Esophagus squamous epithelium (tissue), 5 donors: ENCODE measurements around the gene CYP4F3. TPM values are rescaled to one million over a fixed set of nuclear protein-coding genes. Genes with fewer than 3 reads are reported as not detected.

Source experiments
- DNase-seq: peaks from one replicate; lab custom pipeline; 2025; lab: John Stamatoyannopoulos, UW
- H3K27ac ChIP-seq, 4 donors: fragments of 200-600 bp; sonication (generic); one replicate each; pipeline ENCODE4 v1.5.1; 2016 to 2019; ENCODE audit warnings: mild to moderate bottlenecking in 1 of 4
- H3K27me3 ChIP-seq, 4 donors: fragments of 200-600 bp; sonication (generic); 1 replicate in 3 of 4; 2 replicates in 1 of 4; pipeline versions ENCODE4 v1.5.1 to v1.6.0; 2017 to 2021; ENCODE audit warnings: antibody characterized with exemption in 1 of 4
- H3K36me3 ChIP-seq, 3 donors: fragments of 200-600 bp; sonication (generic); one replicate each; pipeline ENCODE4 v1.5.1; 2016 to 2019
- H3K4me1 ChIP-seq, 3 donors: fragments of 200-600 bp; sonication (generic); one replicate each; pipeline ENCODE4 v1.5.1; 2017 to 2019
- H3K4me3 ChIP-seq, 4 donors: fragments of 200-600 bp; sonication (generic); 1 replicate in 3 of 4; 2 replicates in 1 of 4; pipeline ENCODE4 v1.5.1; 2016 to 2019; ENCODE audit warnings: mild to moderate bottlenecking in 2 of 4, moderate library complexity in 1 of 4
- H3K9me3 ChIP-seq, 3 donors: fragments of 200-600 bp; sonication (generic); one replicate each; pipeline ENCODE4 v1.5.1; 2016 to 2019
- POLR2A ChIP-seq, 4 donors: fragments of 450-650 bp; IDR thresholded peaks; one replicate each; pipeline ENCODE4 v1.6.1; 2017; ENCODE audit warnings: antibody characterized with exemption in 4 of 4, mild to moderate bottlenecking in 4 of 4, moderate library complexity in 3 of 4
- WGBS, 2 donors: methylation state at CpG; one replicate each; pipeline ENCODE4 v1.1.5; 2018; 5-methylcytosine and 5-hydroxymethylcytosine counted together
- intact Hi-C: fragments of 100-400 bp; cut with DNase I; formaldehyde crosslinking; loops from one replicate; pipeline ENCODE4 v1.15.0; 2022
- total RNA-seq, 4 donors: library from RNA; depleted of rRNA; stranded (reverse); fragments of >200 nt; gene quantifications; one replicate each; pipeline ENCODE4 v1.1.0, GENCODE V29; 2016
- TF ChIP-seq, protein P1 (sequence below), 6 experiments: fragments of 450-650 bp in 4 of 6; fragments of 200-600 bp in 2 of 6; sonication (generic) in 2 of 6; IDR thresholded peaks; one replicate each; pipeline ENCODE4 v1.5.1; 2016 to 2019; ENCODE audit warnings: antibody characterized with exemption in 6 of 6, mild to moderate bottlenecking in 4 of 6, moderate library complexity in 4 of 6
- donor health status: DM: yes; HTN: yes; CAD: no.

CYP4F3 gene
- total RNA-seq, 4 donors from 2014 or later: 31.2 to 86.2 (median 43.5) TPM

DNA sequence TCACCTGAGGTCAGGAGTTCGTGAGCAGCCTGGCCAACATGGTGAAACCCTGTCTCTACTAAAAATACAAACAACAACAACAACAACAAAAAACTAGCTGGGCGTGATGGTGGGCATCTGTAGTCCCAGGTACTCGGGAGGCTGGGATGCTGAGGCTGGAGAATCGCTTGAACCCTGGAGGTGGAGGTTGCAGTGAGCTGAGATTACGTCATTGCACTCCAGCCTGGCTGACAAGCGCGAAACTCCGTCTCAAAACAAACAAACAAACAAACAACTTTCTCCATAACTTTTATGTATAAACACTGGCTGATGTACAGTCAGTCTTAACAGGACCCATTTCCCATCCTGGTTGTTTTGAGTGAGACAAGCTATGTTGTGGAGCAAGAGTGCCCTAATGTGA, 31.4 kb upstream of the CYP4F3 start:
- no peak for DNase-seq
- Histone ChIP-seq H3K9me3 (no peaks in the 10 kb centered on the region), H3K4me3 (no peak overlapping the region), H3K4me1 (peaks cover 0 to 3% (median 0%) of the 10 kb centered on the region in 3 donors), H3K36me3 (no peaks in the 10 kb centered on the region), H3K27me3 (peaks cover 0 to 17% (median 0%) of the 10 kb centered on the region in 4 donors), H3K27ac (no peak overlapping the region)
- WGBS, 2 donors: 74 to 90% methylated on average over 7 to 8 of the region's 8 CpGs
- intact Hi-C loops: no loop called here
- TF ChIP-seq, protein P1, sequence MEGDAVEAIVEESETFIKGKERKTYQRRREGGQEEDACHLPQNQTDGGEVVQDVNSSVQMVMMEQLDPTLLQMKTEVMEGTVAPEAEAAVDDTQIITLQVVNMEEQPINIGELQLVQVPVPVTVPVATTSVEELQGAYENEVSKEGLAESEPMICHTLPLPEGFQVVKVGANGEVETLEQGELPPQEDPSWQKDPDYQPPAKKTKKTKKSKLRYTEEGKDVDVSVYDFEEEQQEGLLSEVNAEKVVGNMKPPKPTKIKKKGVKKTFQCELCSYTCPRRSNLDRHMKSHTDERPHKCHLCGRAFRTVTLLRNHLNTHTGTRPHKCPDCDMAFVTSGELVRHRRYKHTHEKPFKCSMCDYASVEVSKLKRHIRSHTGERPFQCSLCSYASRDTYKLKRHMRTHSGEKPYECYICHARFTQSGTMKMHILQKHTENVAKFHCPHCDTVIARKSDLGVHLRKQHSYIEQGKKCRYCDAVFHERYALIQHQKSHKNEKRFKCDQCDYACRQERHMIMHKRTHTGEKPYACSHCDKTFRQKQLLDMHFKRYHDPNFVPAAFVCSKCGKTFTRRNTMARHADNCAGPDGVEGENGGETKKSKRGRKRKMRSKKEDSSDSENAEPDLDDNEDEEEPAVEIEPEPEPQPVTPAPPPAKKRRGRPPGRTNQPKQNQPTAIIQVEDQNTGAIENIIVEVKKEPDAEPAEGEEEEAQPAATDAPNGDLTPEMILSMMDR (IDR thresholded peaks at IDR 0.05): no peak
- TF ChIP-seq POLR2A (IDR thresholded peaks at IDR 0.05): no peak

DNA sequence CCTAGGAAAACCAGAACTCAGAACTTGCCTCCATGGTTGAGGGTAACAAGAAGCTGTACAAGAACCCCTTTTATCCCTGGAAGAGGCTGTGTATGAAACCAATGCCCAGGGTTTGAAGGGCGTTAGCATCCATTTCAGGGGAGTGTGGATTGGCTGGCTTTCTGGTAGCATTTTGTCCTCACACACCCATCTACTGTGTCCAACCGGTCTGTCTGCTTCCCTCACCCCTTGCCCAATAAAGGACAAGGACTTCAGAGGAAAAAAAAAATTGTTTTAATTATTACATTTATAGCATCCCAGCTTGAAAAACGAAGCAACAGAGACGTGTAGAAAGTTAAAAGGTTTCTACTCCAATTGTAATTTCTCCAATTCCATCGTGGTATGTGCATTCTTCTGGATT, 28.4 kb upstream of the CYP4F3 start:
- intact Hi-C loops: no loop called here
- peaks cover 0 to 3% (median 0%) of the 10 kb centered on the region in 3 donors for H3K4me1 ChIP-seq
- DNase-seq: no peak
- H3K36me3 ChIP-seq: no peaks in the 10 kb centered on the region
- peaks cover 0 to 37% (median 0%) of the 10 kb centered on the region in 4 donors for H3K27me3 ChIP-seq
- no peak for TF ChIP-seq POLR2A (IDR thresholded peaks at IDR 0.05)
- TF ChIP-seq, protein P1 (IDR thresholded peaks at IDR 0.05): no peak
- H3K9me3 ChIP-seq: no peaks in the 10 kb centered on the region
- no peak overlapping the region for H3K27ac ChIP-seq
- no peak overlapping the region for H3K4me3 ChIP-seq
- 33 to 45% methylated on average over 5 of the region's 5 CpGs for WGBS, 2 donors

DNA sequence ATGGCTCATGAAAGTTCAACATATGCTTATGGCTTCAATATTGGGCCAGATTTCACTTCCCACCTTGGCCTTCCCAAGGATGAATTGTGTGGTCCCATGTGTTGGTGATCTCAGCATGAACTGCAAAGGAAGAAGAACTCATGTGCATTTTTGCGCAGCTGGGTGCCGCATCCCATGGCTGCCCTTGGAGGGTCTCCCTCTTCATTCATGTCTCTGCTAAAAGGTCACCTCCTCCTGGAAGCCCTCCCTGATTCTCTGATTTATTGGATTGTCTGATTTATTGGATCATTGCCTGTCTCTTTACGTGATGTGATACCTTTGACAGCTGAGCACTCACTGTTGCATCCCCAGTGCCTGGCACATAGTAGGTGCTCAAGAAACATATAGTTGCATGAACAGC, 27.4 kb upstream of the CYP4F3 start:
- peaks cover 0 to 45% (median 0%) of the 10 kb centered on the region in 4 donors for H3K27me3 ChIP-seq
- no peaks in the 10 kb centered on the region for H3K9me3 ChIP-seq
- TF ChIP-seq, protein P1 (IDR thresholded peaks at IDR 0.05): no peak
- TF ChIP-seq POLR2A (IDR thresholded peaks at IDR 0.05): no peak
- H3K27ac ChIP-seq: no peak overlapping the region
- intact Hi-C loops: no loop called here
- no peaks in the 10 kb centered on the region for H3K36me3 ChIP-seq
- 89 to 100% methylated on average over 2 to 3 of the region's 3 CpGs for WGBS, 2 donors
- DNase-seq: no peak
- H3K4me1 ChIP-seq: peaks cover 0 to 3% (median 0%) of the 10 kb centered on the region in 3 donors
- H3K4me3 ChIP-seq: no peak overlapping the region

DNA sequence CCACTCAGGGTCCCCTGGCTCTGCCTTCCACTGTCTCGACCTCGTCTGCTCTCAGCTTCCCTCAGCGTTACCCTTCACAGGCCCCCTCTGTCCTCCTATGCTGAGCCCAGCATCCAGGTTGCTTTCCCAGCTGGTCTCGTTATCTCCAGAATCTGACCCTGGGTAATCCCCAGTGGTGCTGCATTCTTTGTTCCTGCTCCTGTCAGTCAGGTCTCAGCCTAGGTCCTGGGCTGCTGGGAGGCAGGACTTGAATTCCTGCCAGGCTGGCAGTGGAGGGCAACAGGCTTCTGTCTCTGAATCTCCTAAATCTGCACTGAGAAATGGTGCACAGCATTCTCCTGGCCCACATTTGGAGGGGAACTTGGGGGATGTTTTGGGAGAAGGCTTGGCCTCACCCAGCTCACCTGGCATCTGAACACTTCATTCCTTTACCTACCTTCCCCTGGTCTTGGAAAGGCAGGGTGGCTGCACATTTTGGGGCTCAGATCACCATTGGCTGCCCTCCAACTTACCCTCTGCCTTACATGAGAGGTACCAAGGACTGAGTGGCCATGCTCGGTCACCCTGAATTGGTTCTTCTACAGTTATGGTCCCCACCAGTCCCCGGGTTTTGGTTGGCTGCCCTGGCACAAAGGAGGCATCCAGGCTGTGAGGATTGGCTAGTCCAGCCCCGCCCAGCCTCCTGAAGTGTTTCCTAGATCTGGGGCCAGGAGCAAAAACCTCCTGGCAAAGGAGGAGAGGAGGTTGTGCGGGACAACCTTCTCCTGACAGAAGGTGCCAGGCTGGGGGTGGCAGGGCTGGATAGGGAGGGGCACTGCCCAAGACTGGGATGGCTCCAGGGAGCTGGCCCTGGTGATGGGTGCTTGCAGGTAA, 26.0 kb upstream of the CYP4F3 start, which contains the start of gene CYP4F8:
TSS of gene CYP4F8 (plus strand) at position 712 of the 873 bp plus-strand sequence. CDS start 399 bp downstream, outside the sequence.
- H3K27ac ChIP-seq: no peak within 1 kb of the TSS
- 29 to 45% methylated on average over 5 to 6 of the region's 8 CpGs for WGBS, 2 donors
- no peaks in the 10 kb centered on the region for H3K9me3 ChIP-seq
- H3K36me3 ChIP-seq: no peaks in the 10 kb centered on the region
- peaks cover 0 to 58% (median 0%) of the 10 kb centered on the region in 4 donors for H3K27me3 ChIP-seq
- no peak for TF ChIP-seq POLR2A (IDR thresholded peaks at IDR 0.05)
- TF ChIP-seq, protein P1 (IDR thresholded peaks at IDR 0.05): no peak
- no peak within 1 kb of the TSS for H3K4me3 ChIP-seq
- peaks cover 0 to 3% (median 0%) of the 10 kb centered on the region in 3 donors for H3K4me1 ChIP-seq
- intact Hi-C loops: no loop called here
- DNase-seq: no peak

DNA sequence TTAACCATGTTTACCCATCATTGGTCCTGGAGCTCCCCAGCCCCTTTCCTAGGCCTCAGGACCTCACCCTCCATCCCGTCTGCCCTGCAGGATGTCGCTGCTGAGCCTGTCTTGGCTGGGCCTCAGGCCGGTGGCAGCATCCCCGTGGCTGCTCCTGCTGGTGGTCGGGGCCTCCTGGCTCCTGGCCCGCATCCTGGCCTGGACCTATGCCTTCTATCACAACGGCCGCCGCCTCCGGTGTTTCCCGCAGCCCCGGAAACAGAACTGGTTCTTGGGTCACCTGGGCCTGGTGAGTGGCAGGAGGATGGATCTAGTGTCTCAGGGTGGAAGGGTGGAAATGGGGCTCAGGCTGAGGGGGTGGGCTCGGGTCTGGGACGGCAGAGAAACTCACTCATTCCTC, 25.2 kb upstream of the CYP4F3 start:
- TF ChIP-seq, protein P1 (IDR thresholded peaks at IDR 0.05): no peak
- TF ChIP-seq POLR2A (IDR thresholded peaks at IDR 0.05): no peak
- Histone ChIP-seq H3K36me3 (no peaks in the 10 kb centered on the region), H3K9me3 (no peaks in the 10 kb centered on the region), H3K27me3 (peaks cover 0 to 64% (median 0%) of the 10 kb centered on the region in 4 donors), H3K4me1 (peaks cover 0 to 3% (median 0%) of the 10 kb centered on the region in 3 donors), H3K4me3 (no peak overlapping the region), H3K27ac (no peak overlapping the region)
- no peak for DNase-seq
- intact Hi-C loops: no loop called here
- 54 to 75% methylated on average over 9 to 10 of the region's 14 CpGs for WGBS, 2 donors
